ENCODE measurements around the gene PSMF1. TPM values are rescaled to one million over a fixed set of nuclear protein-coding genes. Genes with fewer than 3 reads are reported as not detected.

PSMF1 gene
- polyA plus RNA-seq, 5 donors: 111 to 155 (median 138) TPM

- DNase-seq: no peak
These were observed 69.9 kb downstream of the PSMF1 start for GRCh38 chr20:1188347-1188746.

GRCh38 chr20:1189827-1190226 is 71.4 kb downstream of the PSMF1 start:
- DNase-seq: no peak

- no peak for DNase-seq
These were observed 72.4 kb downstream of the PSMF1 start for GRCh38 chr20:1190847-1191246.

GRCh38 chr20:1191299-1191698 is 72.9 kb downstream of the PSMF1 start:
- peak; percentile 73 for DNase-seq

- no peak for DNase-seq
These were observed 76.8 kb downstream of the PSMF1 start for GRCh38 chr20:1195226-1195625.

GRCh38 chr20:1196634-1197033 is 78.2 kb downstream of the PSMF1 start:
- DNase-seq: no peak

GRCh38 chr20:1197801-1198200 is 79.4 kb downstream of the PSMF1 start:
- DNase-seq: peak; percentile 74 to 78

GRCh38 chr20:1198751-1199150 is 80.3 kb downstream of the PSMF1 start:
- no peak for DNase-seq

- DNase-seq: peak; percentile 33 to 55
These were observed 80.9 kb downstream of the PSMF1 start for GRCh38 chr20:1199212-1199873.

- no peak for DNase-seq
These were observed 81.6 kb downstream of the PSMF1 start for GRCh38 chr20:1199964-1200363.

GRCh38 chr20:1202762-1203504 is 84.5 kb downstream of the PSMF1 start, which contains the start of gene C20orf202:
TSS of gene C20orf202 (plus strand) at chr20:1203454. CDS start at chr20:1203586, 132 bp downstream.
- no peak for DNase-seq

GRCh38 chr20:1203630-1204029 is 85.2 kb downstream of the PSMF1 start:
- no peak for DNase-seq

GRCh38 chr20:1204113-1204512 is 85.7 kb downstream of the PSMF1 start:
- no peak for DNase-seq

- DNase-seq: no peak
These were observed 86.2 kb downstream of the PSMF1 start for GRCh38 chr20:1204576-1204975.

GRCh38 chr20:1205802-1206201 is 87.4 kb downstream of the PSMF1 start:
- no peak for DNase-seq

GRCh38 chr20:1206366-1207148 is 88.2 kb downstream of the PSMF1 start:
- DNase-seq: peak in 1 of 2 donors; percentile 26

- DNase-seq: no peak
These were observed 89.0 kb downstream of the PSMF1 start for GRCh38 chr20:1207293-1207878.

GRCh38 chr20:1209447-1210387 is 91.3 kb downstream of the PSMF1 start:
- no peak for DNase-seq

GRCh38 chr20:1210501-1210900 is 92.1 kb downstream of the PSMF1 start:
- no peak for DNase-seq

GRCh38 chr20:1212023-1212422 is 93.6 kb downstream of the PSMF1 start:
- DNase-seq: no peak
